Smooth muscle cell (in vitro differentiated cells): ENCODE results near the gene CEBPE. TPM values are rescaled to one million over a fixed set of nuclear protein-coding genes. Genes with fewer than 3 reads are reported as not detected.
A peak's percentile ranks its signal among the peaks of the same experiment; 100 is the strongest.

Experiments
- DNase-seq: peaks from one replicate; lab custom pipeline; 2025; ENCODE audit not compliant: unreplicated experiment; lab: John Stamatoyannopoulos, UW
- H2AFZ ChIP-seq: fragments of 200-600 bp; sonication (generic); 2 replicates; pipeline ENCODE4 v1.6.0; 2016; ENCODE audit warnings: antibody characterized with exemption, low read depth, mild to moderate bottlenecking
- H3F3A ChIP-seq: fragments of 200-600 bp; sonication (generic); 2 replicates; pipeline ENCODE4 v1.6.0; 2017; ENCODE audit warnings: antibody characterized with exemption, low read depth
- H3K27ac ChIP-seq: fragments of 200-600 bp; sonication (generic); 2 replicates; pipeline ENCODE4 v1.5.1; 2016; ENCODE audit warnings: low read depth, mild to moderate bottlenecking
- H3K27me3 ChIP-seq: fragments of 200-600 bp; sonication (generic); 2 replicates; pipeline ENCODE4 v1.6.1; 2016; ENCODE audit warnings: low read depth, mild to moderate bottlenecking
- H3K36me3 ChIP-seq: fragments of 200-600 bp; sonication (generic); 2 replicates; pipeline ENCODE4 v1.5.1; 2016; ENCODE audit warnings: low read depth
- H3K4me1 ChIP-seq: fragments of 200-600 bp; sonication (generic); 2 replicates; pipeline ENCODE4 v1.5.1; 2016; ENCODE audit warnings: low read depth
- H3K4me2 ChIP-seq: fragments of 200-600 bp; sonication (generic); 2 replicates; pipeline ENCODE4 v1.6.0; 2016; ENCODE audit warnings: mild to moderate bottlenecking
- H3K4me3 ChIP-seq: fragments of 200-600 bp; sonication (generic); 2 replicates; pipeline ENCODE4 v1.5.1; 2016; ENCODE audit warnings: mild to moderate bottlenecking
- H3K79me2 ChIP-seq: fragments of 200-600 bp; sonication (generic); 2 replicates; pipeline ENCODE4 v1.6.0; 2016; ENCODE audit warnings: low read depth, mild to moderate bottlenecking
- H3K9ac ChIP-seq: fragments of 200-600 bp; sonication (generic); 2 replicates; pipeline ENCODE4 v1.6.0; 2016; ENCODE audit warnings: low read depth
- H3K9me3 ChIP-seq: fragments of 200-600 bp; sonication (generic); replicated peaks from 2 replicates; pipeline ENCODE4 v1.5.1; 2016; ENCODE audit warnings: low read depth
- H4K20me1 ChIP-seq: fragments of 200-600 bp; sonication (generic); 2 replicates; pipeline ENCODE4 v1.6.0; 2016; ENCODE audit warnings: low read depth
- CTCF ChIP-seq: fragments of 200-600 bp; sonication (generic); IDR thresholded peaks from 2 replicates; pipeline ENCODE4 v1.5.1; 2017; ENCODE audit warnings: borderline replicate concordance, mild to moderate bottlenecking, antibody characterized with exemption; ENCODE audit not compliant: insufficient read depth, poor library complexity, severe bottlenecking
- WGBS: methylation state at CpG from one replicate; pipeline ENCODE4 v1.1.7; 2016; ENCODE audit warnings: low lambda C conversion rate; 5-methylcytosine and 5-hydroxymethylcytosine counted together
- polyA plus RNA-seq: library from polyadenylated mRNA; unstranded; fragments of >200 nt; fragmentation: Nextera tagmentation; extraction: Ambion mirVana; gene quantifications from 2 replicates; pipeline ENCODE4 v1.2.1, GENCODE V29; 2016
- total RNA-seq: library from RNA; depleted of rRNA; stranded (reverse); fragments of >200 nt; gene quantifications from 2 replicates; pipeline ENCODE4 v1.2.3, GENCODE V29; 2014

CEBPE gene
- total and polyA plus RNA-seq, 2 experiments from 2014 or later, result not detected

GRCh38 chr14:23123419-23123818, 4.4 kb upstream of the CEBPE start:
- Histone ChIP-seq H3K9ac (no peak overlapping the region), H3K27me3 (no peaks in the 10 kb centered on the region), H3K9me3 (no peaks in the 10 kb centered on the region), H3K4me3 (no peak overlapping the region), H3K4me1 (peaks cover 10% of the 10 kb centered on the region), H2AFZ (no peak overlapping the region), H4K20me1 (no peaks in the 10 kb centered on the region), H3K36me3 (no peaks in the 10 kb centered on the region), H3K79me2 (no peaks in the 10 kb centered on the region), H3K4me2 (no peak overlapping the region), H3F3A (peaks cover 8% of the 10 kb centered on the region), H3K27ac (no peak overlapping the region)
- WGBS, result 88% methylated on average over 4 of the region's 8 CpGs
- TF ChIP-seq CTCF, result no peak
- DNase-seq, result no peak

GRCh38 chr14:23122086-23122485, 3.0 kb upstream of the CEBPE start:
- 85% methylated on average over 6 of the region's 6 CpGs for WGBS
- no peak overlapping the region for H2AFZ ChIP-seq
- no peaks in the 10 kb centered on the region for H4K20me1 ChIP-seq
- H3F3A ChIP-seq, result peaks cover 8% of the 10 kb centered on the region
- no peaks in the 10 kb centered on the region for H3K27me3 ChIP-seq
- peak overlapping the region; percentile 14 for H3K9ac ChIP-seq
- H3K4me1 ChIP-seq, result peaks cover 10% of the 10 kb centered on the region
- H3K4me3 ChIP-seq, result no peak overlapping the region
- no peaks in the 10 kb centered on the region for H3K79me2 ChIP-seq
- DNase-seq, result no peak
- peak overlapping the region; percentile 88 for H3K27ac ChIP-seq
- no peaks in the 10 kb centered on the region for H3K9me3 ChIP-seq
- TF ChIP-seq CTCF, result no peak
- no peaks in the 10 kb centered on the region for H3K36me3 ChIP-seq
- H3K4me2 ChIP-seq, result peak overlapping the region; percentile 53

- Histone ChIP-seq H3K27me3 (no peaks in the 10 kb centered on the region), H2AFZ (peak overlapping the region; percentile 20), H3K4me1 (peaks cover 10% of the 10 kb centered on the region), H3K79me2 (no peaks in the 10 kb centered on the region), H3K36me3 (no peaks in the 10 kb centered on the region), H3K4me2 (peak overlapping the region; percentile 70), H3K9ac (peak overlapping the region; percentile 14), H4K20me1 (no peaks in the 10 kb centered on the region), H3F3A (peaks cover 8% of the 10 kb centered on the region), H3K9me3 (no peaks in the 10 kb centered on the region), H3K27ac (peak overlapping the region; percentile 88), H3K4me3 (no peak overlapping the region)
- no peak for TF ChIP-seq CTCF
- peak; percentile 14 for DNase-seq
- 15% methylated on average over 6 of the region's 6 CpGs for WGBS
These were observed 2.3 kb upstream of the CEBPE start for GRCh38 chr14:23121361-23121771.

- peak; percentile 56 for DNase-seq
- H3K27ac ChIP-seq, result peak overlapping the region; percentile 88
These were observed 1.6 kb upstream of the CEBPE start for GRCh38 chr14:23120541-23121251.

More at GRCh38 chr14:23120541-23121251, 1.6 kb upstream of the CEBPE start:
- H4K20me1 ChIP-seq, result no peaks in the 10 kb centered on the region
- peak overlapping the region; percentile 70 for H3K4me2 ChIP-seq
- H2AFZ ChIP-seq, result no peak overlapping the region
- H3K79me2 ChIP-seq, result no peaks in the 10 kb centered on the region
- 20% methylated on average over 9 of the region's 9 CpGs for WGBS
- no peaks in the 10 kb centered on the region for H3K36me3 ChIP-seq
- H3K4me1 ChIP-seq, result peaks cover 10% of the 10 kb centered on the region
- TF ChIP-seq CTCF, result peak; percentile 100
- peaks cover 8% of the 10 kb centered on the region for H3F3A ChIP-seq
- no peaks in the 10 kb centered on the region for H3K27me3 ChIP-seq
- H3K9me3 ChIP-seq, result no peaks in the 10 kb centered on the region
- H3K4me3 ChIP-seq, result no peak overlapping the region
- H3K9ac ChIP-seq, result no peak overlapping the region
